PC-9 (cell line): Measurements from ENCODE around the gene SH3PXD2A. TPM values are rescaled to one million over a fixed set of nuclear protein-coding genes. Genes with fewer than 3 reads are reported as not detected.

Experiments
- BruUV-seq: library from RNA; stranded (reverse); fragments of 400-500 nt; replicated peaks from 2 replicates; lab custom pipeline; 2021; lab: Mats Ljungman, UMichigan
- CTCF ChIA-PET: fragments of 300-600 bp; sonication (Branson Sonifier 250); formaldehyde crosslinking; loops from one replicate; lab custom pipeline; 2022; ENCODE audit warnings: antibody characterized with exemption; lab: Charles Lee
- POLR2A ChIA-PET: fragments of 300-600 bp; sonication (Branson Sonifier 250); formaldehyde crosslinking; loops from one replicate; lab custom pipeline; 2022; ENCODE audit warnings: antibody characterized with exemption; ENCODE audit not compliant: unreplicated experiment; lab: Charles Lee
- DNase-seq, 2 experiments: peaks; one replicate each; pipeline versions ENCODE4 v3.0.0 to v3.0.0-alpha.2; 2015 to 2022; ENCODE audit warnings: mixed read lengths in 1 of 2
- H2AFZ ChIP-seq: fragments of 200-600 bp; sonication (generic); 2 replicates; pipeline ENCODE4 v1.8.1; 2017; ENCODE audit warnings: antibody characterized with exemption
- H3F3A ChIP-seq: fragments of 200-600 bp; sonication (generic); 2 replicates; pipeline ENCODE4 v1.8.1; 2017; ENCODE audit warnings: antibody characterized with exemption, mild to moderate bottlenecking, low read depth; ENCODE audit not compliant: insufficient read depth
- H3K27ac ChIP-seq: fragments of 200-600 bp; sonication (generic); 2 replicates; pipeline ENCODE4 v1.6.1; 2016; ENCODE audit warnings: mixed run types
- H3K27me3 ChIP-seq: fragments of 200-600 bp; sonication (generic); 2 replicates; pipeline ENCODE4 v1.6.1; 2016; ENCODE audit warnings: low read depth, mixed run types; ENCODE audit not compliant: insufficient read depth
- H3K36me3 ChIP-seq: fragments of 200-600 bp; sonication (generic); 2 replicates; pipeline ENCODE4 v1.6.1; 2016; ENCODE audit warnings: low read depth, mixed run types
- H3K4me1 ChIP-seq: fragments of 200-600 bp; sonication (generic); replicated peaks from 2 replicates; pipeline ENCODE4 v1.6.1; 2016; ENCODE audit warnings: mixed run types; ENCODE audit not compliant: insufficient read depth
- H3K4me2 ChIP-seq: fragments of 200-600 bp; sonication (generic); 2 replicates; pipeline ENCODE4 v1.6.1; 2017; ENCODE audit warnings: mixed run types
- H3K4me3 ChIP-seq: fragments of 200-600 bp; sonication (generic); 2 replicates; pipeline ENCODE4 v1.6.1; 2016; ENCODE audit warnings: mixed run types
- H3K79me2 ChIP-seq: fragments of 200-600 bp; sonication (generic); 2 replicates; pipeline ENCODE4 v1.6.1; 2017; ENCODE audit warnings: low read depth, mixed run types
- H3K9me2 ChIP-seq: fragments of 200-600 bp; sonication (generic); 2 replicates; pipeline ENCODE4 v1.8.1; 2017; ENCODE audit warnings: mild to moderate bottlenecking; ENCODE audit not compliant: insufficient read depth
- H3K9me3 ChIP-seq: fragments of 200-600 bp; sonication (generic); 2 replicates; pipeline ENCODE4 v1.8.1; 2016; ENCODE audit warnings: low read depth; ENCODE audit not compliant: insufficient read depth
- H4K20me1 ChIP-seq: fragments of 200-600 bp; sonication (generic); 2 replicates; pipeline ENCODE4 v1.8.1; 2017; ENCODE audit not compliant: insufficient read depth
- EZH2 ChIP-seq: fragments of 200-600 bp; sonication (generic); IDR thresholded peaks from 2 replicates; pipeline ENCODE4 v1.8.0; 2017; ENCODE audit warnings: antibody characterized with exemption, low read depth
- intact Hi-C: fragments of 100-400 bp; cut with micrococcal nuclease; formaldehyde crosslinking; loops from one replicate; pipeline ENCODE4 v1.10.0; 2022; ENCODE audit not compliant: unreplicated experiment
- total RNA-seq: library from RNA; stranded (reverse); gene quantifications from 2 replicates; pipeline ENCODE4 v1.2.3, GENCODE V29; 2021
- TF ChIP-seq, protein P1 (sequence below): fragments of 200-600 bp; sonication (generic); conservative IDR thresholded peaks from 2 replicates; pipeline ENCODE4 v1.6.1; 2017; ENCODE audit warnings: mixed run types, antibody characterized with exemption, mild to moderate bottlenecking, moderate library complexity

The SH3PXD2A gene
- total RNA-seq, 1 experiment from 2014 or later, result 12.5 TPM

DNA sequence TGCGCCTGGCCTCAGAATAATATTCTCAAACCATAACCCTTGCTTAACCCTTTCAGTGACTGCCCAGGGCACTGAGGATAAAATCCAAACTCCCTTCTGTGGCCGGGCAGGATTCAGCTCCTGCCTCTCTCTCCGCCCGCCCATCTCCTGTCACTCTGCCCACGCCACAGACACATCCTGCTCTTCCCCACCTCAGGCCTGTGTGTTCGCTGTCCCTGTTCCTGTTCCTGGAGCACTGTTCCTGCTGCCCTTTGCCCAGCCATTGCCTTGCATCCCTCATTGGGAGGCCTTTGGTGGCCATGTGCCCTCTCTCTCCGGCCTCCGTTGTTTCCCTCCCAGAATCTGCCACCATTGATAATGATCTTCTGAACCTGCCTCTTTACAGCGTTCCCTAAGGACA lies 108.8 kb downstream of the SH3PXD2A start:
- ChIA-PET POLR2A (no interaction called here), CTCF (no interaction called here)
- Histone ChIP-seq H3K9me3 (no peaks in the 10 kb centered on the region), H4K20me1 (no peaks in the 10 kb centered on the region), H3K9me2 (no peaks in the 10 kb centered on the region), H3K4me3 (no peak overlapping the region), H3K27ac (peak overlapping the region; percentile 85), H3K4me2 (peak overlapping the region; percentile 77), H2AFZ (no peak overlapping the region), H3K4me1 (peaks cover 55% of the 10 kb centered on the region), H3K79me2 (no peaks in the 10 kb centered on the region), H3K27me3 (no peaks in the 10 kb centered on the region), H3K36me3 (no peaks in the 10 kb centered on the region), H3F3A (peaks cover 39% of the 10 kb centered on the region)
- TF ChIP-seq, protein P1, sequence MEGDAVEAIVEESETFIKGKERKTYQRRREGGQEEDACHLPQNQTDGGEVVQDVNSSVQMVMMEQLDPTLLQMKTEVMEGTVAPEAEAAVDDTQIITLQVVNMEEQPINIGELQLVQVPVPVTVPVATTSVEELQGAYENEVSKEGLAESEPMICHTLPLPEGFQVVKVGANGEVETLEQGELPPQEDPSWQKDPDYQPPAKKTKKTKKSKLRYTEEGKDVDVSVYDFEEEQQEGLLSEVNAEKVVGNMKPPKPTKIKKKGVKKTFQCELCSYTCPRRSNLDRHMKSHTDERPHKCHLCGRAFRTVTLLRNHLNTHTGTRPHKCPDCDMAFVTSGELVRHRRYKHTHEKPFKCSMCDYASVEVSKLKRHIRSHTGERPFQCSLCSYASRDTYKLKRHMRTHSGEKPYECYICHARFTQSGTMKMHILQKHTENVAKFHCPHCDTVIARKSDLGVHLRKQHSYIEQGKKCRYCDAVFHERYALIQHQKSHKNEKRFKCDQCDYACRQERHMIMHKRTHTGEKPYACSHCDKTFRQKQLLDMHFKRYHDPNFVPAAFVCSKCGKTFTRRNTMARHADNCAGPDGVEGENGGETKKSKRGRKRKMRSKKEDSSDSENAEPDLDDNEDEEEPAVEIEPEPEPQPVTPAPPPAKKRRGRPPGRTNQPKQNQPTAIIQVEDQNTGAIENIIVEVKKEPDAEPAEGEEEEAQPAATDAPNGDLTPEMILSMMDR, result no peak
- no peak for TF ChIP-seq EZH2
- intact Hi-C loops, result loop anchor here (2.0 kb wide), 1 partner anchor 34 kb away; no protein-coding TSS in a partner anchor
- DNase-seq, result no peak
- no TSS peak for BruUV-seq

DNA sequence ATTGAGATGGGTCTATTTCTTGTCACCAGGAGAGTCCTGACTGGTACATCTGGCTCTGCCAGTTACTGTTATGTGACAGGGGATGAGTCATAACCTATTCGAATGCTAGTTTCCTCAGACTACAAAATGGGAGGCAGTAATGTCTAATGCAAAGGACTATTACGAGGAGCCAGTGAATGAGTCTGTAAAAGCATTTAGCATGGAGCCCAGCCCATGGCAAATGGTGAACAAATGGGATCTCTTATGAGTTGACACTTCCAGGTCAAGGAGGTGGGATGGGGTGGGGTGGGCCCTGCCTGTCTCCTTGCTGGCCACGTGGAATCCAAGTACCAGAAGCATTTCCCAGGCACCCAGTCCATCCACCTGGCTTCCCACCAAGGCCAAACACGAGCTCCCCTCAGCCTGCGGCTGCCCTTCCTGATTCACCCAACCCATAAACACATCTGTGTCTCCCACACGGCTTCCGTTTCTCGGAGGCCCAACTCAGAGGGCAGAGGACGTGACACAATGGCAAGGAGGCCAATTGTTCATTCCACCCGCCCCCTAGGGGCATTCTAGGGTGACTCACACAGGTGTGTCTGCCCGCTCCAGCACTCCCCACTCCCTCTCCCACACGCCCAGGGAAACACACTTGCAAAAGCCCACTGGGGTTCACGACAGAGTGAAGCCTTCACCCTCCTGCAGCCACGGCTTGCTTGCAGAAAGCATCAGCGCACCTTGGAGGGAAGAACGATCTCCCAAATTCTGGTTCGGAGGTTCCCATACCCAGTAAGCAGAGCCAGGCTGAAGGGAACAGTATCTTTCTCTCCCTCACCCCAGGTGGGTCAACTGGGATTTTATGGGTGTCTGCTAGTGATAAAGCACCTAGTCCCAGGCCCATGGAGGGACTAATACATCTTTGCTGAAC lies 109.8 kb downstream of the SH3PXD2A start:
- intact Hi-C loops, result loop anchor here (1.0 to 2.0 kb wide), 2 partner anchors 29 to 35 kb away; no protein-coding TSS in a partner anchor

DNA sequence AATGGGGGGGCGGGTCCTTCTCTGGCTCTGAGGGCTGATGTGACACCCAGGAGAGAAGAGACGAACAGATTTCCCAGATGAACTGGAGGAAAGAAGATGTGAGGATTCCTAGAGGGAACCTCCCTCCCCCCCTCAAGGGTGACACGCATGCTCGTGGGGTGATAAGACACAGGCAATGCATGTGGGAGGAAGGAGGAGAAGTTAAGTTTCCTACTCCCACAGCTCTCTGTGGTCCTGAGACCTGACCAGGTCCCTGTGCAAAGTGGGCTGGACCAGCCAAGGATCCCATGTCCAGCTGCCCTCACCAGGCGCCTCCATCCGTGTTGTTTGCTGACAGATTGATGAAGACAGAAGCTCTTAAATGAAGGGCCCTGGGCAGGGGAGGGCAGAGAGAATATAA lies 112.6 kb downstream of the SH3PXD2A start:
- H3K27ac ChIP-seq, result no peak overlapping the region
- no peaks in the 10 kb centered on the region for H3K9me2 ChIP-seq
- TF ChIP-seq, protein P1, result no peak
- TF ChIP-seq EZH2, result no peak
- H3K79me2 ChIP-seq, result no peaks in the 10 kb centered on the region
- no peak overlapping the region for H3K4me2 ChIP-seq
- no peaks in the 10 kb centered on the region for H4K20me1 ChIP-seq
- H3K4me1 ChIP-seq, result peaks cover 66% of the 10 kb centered on the region
- H3F3A ChIP-seq, result peaks cover 41% of the 10 kb centered on the region
- H3K27me3 ChIP-seq, result no peaks in the 10 kb centered on the region
- no peak overlapping the region for H2AFZ ChIP-seq
- ChIA-PET POLR2A (no interaction called here), CTCF (no interaction called here)
- no peaks in the 10 kb centered on the region for H3K9me3 ChIP-seq
- no peak overlapping the region for H3K4me3 ChIP-seq
- BruUV-seq, result no TSS peak
- H3K36me3 ChIP-seq, result no peaks in the 10 kb centered on the region
- DNase-seq, result no peak
- intact Hi-C loops, result no loop called here

More for the DNA sequence above, 109.8 kb downstream of the SH3PXD2A start:
- H3K36me3 ChIP-seq, result no peaks in the 10 kb centered on the region
- peak overlapping the region; percentile 77 for H3K4me2 ChIP-seq
- peak; percentile 84 to 90 for DNase-seq
- H3K4me1 ChIP-seq, result peaks cover 55% of the 10 kb centered on the region
- CTCF ChIA-PET, result no interaction called here
- no peaks in the 10 kb centered on the region for H3K9me3 ChIP-seq
- H3K27me3 ChIP-seq, result no peaks in the 10 kb centered on the region
- peak overlapping the region; percentile 85 for H3K27ac ChIP-seq
- no peaks in the 10 kb centered on the region for H3K79me2 ChIP-seq
- no peak overlapping the region for H3K4me3 ChIP-seq
- H3K9me2 ChIP-seq, result no peaks in the 10 kb centered on the region
- TF ChIP-seq, protein P1, result no peak; the same call in 1 of the 2 replicates
- TF ChIP-seq EZH2, result no peak
- H4K20me1 ChIP-seq, result no peaks in the 10 kb centered on the region
- POLR2A ChIA-PET, result interaction anchor here (0.6 kb wide), 1 partner anchor 372 kb away, joined by 3 read pairs; no protein-coding TSS in a partner anchor
- peaks cover 39% of the 10 kb centered on the region for H3F3A ChIP-seq
- TSS peak; percentile 68 for BruUV-seq
- H2AFZ ChIP-seq, result no peak overlapping the region
